Activated CD4-positive, alpha-beta T cell treated with anti-CD3 and anti-CD28 coated beads, Interleukin-2, amount 10 ng/mL, durations not matched to agents 24 days and 14 days (primary cell): ENCODE results near the gene PLPP3. TPM values are rescaled to one million over a fixed set of nuclear protein-coding genes. Genes with fewer than 3 reads are reported as not detected.

ENCODE experiments used
- DNase-seq: peaks from one replicate; pipeline ENCODE4 v3.0.0; 2022
- H3K27ac Mint-ChIP-seq: one replicate; pipeline ENCODE4 v1.8.0; 2022; ENCODE audit warnings: mild to moderate bottlenecking, mixed read lengths
- H3K27me3 Mint-ChIP-seq: one replicate; pipeline ENCODE4 v1.8.0; 2022; ENCODE audit warnings: mixed read lengths
- H3K36me3 Mint-ChIP-seq: one replicate; pipeline ENCODE4 v1.8.0; 2022; ENCODE audit warnings: low read depth, mild to moderate bottlenecking, mixed read lengths
- H3K4me1 Mint-ChIP-seq: one replicate; pipeline ENCODE4 v1.8.0; 2021; ENCODE audit warnings: mixed read lengths
- H3K4me3 Mint-ChIP-seq: one replicate; pipeline ENCODE4 v1.8.0; 2022; ENCODE audit warnings: mild to moderate bottlenecking, moderate library complexity, mixed read lengths
- H3K9me3 Mint-ChIP-seq: one replicate; pipeline ENCODE4 v1.8.0; 2021; ENCODE audit warnings: mixed read lengths
- intact Hi-C: fragments of 100-400 bp; cut with micrococcal nuclease; formaldehyde crosslinking; loops from one replicate; pipeline ENCODE4 v1.15.1; 2023
- total RNA-seq: library from RNA; stranded (reverse); gene quantifications from 2 replicates; pipeline ENCODE4 v1.2.3, GENCODE V29; 2022

PLPP3 gene
- total RNA-seq, 1 donor from 2014 or later, result not detected

DNA sequence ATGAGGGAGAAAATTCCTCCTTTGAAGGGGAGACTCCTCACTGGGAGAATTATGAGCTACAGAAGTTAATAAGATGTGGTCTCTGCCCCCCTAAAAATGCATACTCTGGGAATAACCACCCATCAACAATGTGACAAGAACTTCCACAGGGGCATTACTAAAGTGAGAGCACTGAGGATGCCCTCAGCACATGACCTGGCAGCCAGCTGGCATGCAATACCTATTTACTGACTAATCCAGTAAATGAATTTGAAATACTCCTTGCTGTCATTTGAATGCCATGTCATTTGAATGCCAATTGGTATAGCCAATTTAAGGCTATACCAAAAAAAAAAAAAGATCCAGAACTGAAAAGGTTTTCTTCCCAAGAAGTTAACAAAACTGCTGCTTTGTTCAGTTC, 30.8 kb downstream of the PLPP3 start:
- intact Hi-C loops, result no loop called here
- no peaks in the 10 kb centered on the region for H3K9me3 Mint-ChIP-seq
- no peak for DNase-seq
- no peaks in the 10 kb centered on the region for H3K36me3 Mint-ChIP-seq
- H3K27me3 Mint-ChIP-seq, result no peaks in the 10 kb centered on the region
- no peak overlapping the region for H3K27ac Mint-ChIP-seq
- H3K4me1 Mint-ChIP-seq, result no peaks in the 10 kb centered on the region
- H3K4me3 Mint-ChIP-seq, result no peak overlapping the region

DNA sequence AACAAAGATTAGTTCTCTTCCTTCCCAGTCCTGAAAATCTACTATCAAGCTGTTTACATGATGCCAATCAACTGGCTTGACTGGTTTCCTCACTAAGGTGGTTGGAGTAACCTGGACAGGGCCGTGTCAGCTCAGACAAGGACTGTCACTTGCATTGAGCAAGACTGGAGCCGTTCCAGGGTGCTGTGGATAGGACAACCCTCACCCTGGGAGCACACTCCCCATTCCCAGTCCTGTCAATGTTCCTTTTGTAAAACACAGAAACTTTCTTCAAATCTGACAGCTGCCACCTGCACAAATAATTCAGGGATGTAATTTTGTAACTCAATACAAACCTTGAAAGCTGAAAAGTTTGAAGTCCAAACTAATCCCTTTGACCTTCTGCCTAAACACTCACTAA, 31.4 kb downstream of the PLPP3 start:
- H3K9me3 Mint-ChIP-seq, result no peaks in the 10 kb centered on the region
- no peak for DNase-seq
- no peak overlapping the region for H3K27ac Mint-ChIP-seq

DNA sequence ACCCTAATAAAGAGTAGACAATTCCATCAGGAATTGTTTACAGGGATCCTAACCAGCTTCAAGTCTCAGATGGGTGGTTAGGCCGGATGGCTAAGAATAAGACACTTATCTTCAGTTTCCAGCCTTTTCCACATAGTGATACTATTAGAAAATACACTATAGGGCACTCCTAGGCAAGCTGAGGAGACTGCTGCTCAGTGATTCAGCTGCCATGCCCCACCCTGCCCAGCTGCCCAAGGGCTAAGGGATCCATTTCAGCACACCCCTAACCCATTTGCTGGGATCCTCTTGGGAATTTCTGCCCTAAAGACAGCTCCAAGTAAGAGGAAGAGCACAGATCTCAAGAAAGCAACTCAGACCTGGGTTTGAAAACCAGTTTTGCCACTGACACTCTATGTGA, 31.9 kb downstream of the PLPP3 start:
- H3K4me3 Mint-ChIP-seq, result no peak overlapping the region
- H3K27me3 Mint-ChIP-seq, result no peaks in the 10 kb centered on the region
- DNase-seq, result no peak
- intact Hi-C loops, result no loop called here
- no peaks in the 10 kb centered on the region for H3K4me1 Mint-ChIP-seq
- no peaks in the 10 kb centered on the region for H3K36me3 Mint-ChIP-seq
- no peak overlapping the region for H3K27ac Mint-ChIP-seq
- H3K9me3 Mint-ChIP-seq, result no peaks in the 10 kb centered on the region

More for the DNA sequence above, 31.4 kb downstream of the PLPP3 start:
- no peak overlapping the region for H3K4me3 Mint-ChIP-seq
- no peaks in the 10 kb centered on the region for H3K27me3 Mint-ChIP-seq
- H3K36me3 Mint-ChIP-seq, result no peaks in the 10 kb centered on the region
- intact Hi-C loops, result no loop called here
- no peaks in the 10 kb centered on the region for H3K4me1 Mint-ChIP-seq

DNA sequence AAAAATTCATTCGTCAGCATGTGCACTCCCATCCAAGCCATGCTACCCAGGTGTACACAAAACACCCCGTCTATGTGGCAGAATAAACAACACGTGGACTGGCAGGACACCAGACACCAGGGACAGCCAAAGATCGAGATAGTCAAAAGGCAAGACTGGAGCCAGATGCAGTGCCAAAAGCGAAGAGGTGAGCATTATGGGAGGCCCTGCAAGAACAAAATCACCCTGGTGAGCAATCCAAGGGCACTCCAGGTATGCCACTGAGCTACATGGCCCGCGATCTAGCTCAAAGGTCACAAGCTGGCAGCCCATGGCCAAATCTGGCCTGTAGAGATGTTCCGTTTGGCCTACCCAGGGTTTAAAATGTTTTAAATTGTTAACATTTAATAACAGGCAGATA, 33.7 kb downstream of the PLPP3 start:
- Mint-ChIP-seq H3K36me3 (no peaks in the 10 kb centered on the region), H3K4me3 (no peak overlapping the region), H3K4me1 (no peaks in the 10 kb centered on the region), H3K27ac (no peak overlapping the region), H3K9me3 (no peaks in the 10 kb centered on the region), H3K27me3 (no peaks in the 10 kb centered on the region)
- intact Hi-C loops, result no loop called here
- no peak for DNase-seq

DNA sequence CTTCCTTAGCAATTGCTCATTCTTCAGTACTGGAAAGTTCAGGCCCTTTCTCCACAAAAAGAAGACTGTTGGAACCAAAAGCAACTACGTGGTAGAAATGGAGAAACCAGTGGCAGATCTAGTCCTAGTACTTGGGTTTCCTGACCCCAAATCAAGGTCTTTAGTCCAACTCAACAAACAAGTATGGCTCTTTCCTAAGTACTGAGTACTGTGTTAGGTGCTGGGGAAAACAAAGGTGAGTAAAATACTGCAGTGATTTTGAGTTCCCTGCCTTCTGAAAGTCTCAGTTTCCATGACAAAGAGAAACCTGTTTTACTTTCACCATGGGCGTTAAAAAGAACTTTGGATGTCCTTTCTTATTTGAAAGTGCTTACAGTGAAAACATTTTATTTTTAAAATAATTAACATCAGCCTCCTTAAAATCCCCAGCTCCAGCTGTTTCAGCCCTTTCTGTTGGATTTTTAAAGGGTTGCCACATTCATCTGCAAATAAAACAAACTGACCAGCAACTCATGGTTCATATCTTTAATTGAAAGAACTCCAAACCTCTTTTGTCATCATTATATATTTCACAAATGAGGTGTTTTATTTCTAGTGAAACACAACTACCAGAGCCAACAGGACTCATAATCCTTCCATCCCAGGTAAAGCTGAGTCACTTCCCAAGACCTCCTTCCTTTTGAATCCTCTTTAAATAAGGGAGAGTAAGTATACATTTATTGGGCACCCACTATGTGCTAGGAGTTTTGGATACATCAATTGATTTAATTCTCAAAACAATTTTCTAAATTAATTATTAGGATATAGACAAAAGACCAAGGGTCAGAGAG, 35.4 kb downstream of the PLPP3 start:
- H3K36me3 Mint-ChIP-seq, result no peaks in the 10 kb centered on the region
- no peak for DNase-seq
- no peaks in the 10 kb centered on the region for H3K9me3 Mint-ChIP-seq
- H3K4me3 Mint-ChIP-seq, result no peak overlapping the region
- no peak overlapping the region for H3K27ac Mint-ChIP-seq
- no peaks in the 10 kb centered on the region for H3K4me1 Mint-ChIP-seq
- H3K27me3 Mint-ChIP-seq, result no peaks in the 10 kb centered on the region
- intact Hi-C loops, result no loop called here

DNA sequence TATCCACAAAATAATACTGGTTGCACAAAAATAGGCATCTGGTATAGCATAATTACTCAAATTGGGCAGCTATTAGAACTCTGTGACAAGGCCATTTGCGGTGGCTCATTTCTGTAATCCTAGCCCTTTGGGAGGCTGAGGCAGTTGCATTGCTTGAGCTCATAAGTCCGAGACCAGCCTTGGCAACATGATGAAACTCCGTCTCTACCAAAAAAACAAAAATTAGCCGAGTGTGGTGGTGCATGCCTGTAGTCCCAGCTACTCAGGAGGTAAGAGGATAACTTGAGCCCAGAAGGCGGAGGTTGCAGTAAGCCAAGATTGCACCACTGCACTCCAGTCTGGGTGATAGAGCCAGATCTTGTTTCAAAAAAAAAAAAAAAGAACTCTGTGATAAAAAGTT, 36.7 kb downstream of the PLPP3 start:
- Mint-ChIP-seq H3K9me3 (no peaks in the 10 kb centered on the region), H3K36me3 (no peaks in the 10 kb centered on the region)
- intact Hi-C loops, result no loop called here

DNA sequence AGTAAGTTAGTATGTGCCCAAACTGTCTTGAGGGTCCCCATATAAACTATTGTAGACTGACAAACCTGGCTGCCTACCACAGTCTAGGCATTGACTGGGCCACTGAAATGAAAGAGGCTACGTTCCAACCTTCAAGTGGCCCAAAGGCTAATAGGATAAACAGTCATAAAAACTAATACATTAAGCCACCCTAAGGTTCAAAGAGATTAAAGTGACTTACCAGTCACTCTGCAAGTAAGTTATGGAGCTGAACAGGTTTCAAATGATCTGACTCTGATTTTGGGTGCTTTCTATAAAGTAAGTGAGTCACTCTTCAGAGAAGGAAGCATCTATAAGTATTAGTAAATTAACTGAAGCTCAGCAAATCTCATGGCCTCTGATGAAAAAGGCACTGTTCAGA, 38.0 kb downstream of the PLPP3 start:
- Mint-ChIP-seq H3K27ac (no peak overlapping the region), H3K27me3 (no peaks in the 10 kb centered on the region), H3K4me1 (no peaks in the 10 kb centered on the region), H3K9me3 (no peaks in the 10 kb centered on the region), H3K36me3 (no peaks in the 10 kb centered on the region), H3K4me3 (no peak overlapping the region)
- intact Hi-C loops, result no loop called here
- DNase-seq, result no peak

More for the DNA sequence above, 36.7 kb downstream of the PLPP3 start:
- H3K27me3 Mint-ChIP-seq, result no peaks in the 10 kb centered on the region
- no peak overlapping the region for H3K27ac Mint-ChIP-seq
- H3K4me3 Mint-ChIP-seq, result no peak overlapping the region
- DNase-seq, result no peak
- no peaks in the 10 kb centered on the region for H3K4me1 Mint-ChIP-seq

DNA sequence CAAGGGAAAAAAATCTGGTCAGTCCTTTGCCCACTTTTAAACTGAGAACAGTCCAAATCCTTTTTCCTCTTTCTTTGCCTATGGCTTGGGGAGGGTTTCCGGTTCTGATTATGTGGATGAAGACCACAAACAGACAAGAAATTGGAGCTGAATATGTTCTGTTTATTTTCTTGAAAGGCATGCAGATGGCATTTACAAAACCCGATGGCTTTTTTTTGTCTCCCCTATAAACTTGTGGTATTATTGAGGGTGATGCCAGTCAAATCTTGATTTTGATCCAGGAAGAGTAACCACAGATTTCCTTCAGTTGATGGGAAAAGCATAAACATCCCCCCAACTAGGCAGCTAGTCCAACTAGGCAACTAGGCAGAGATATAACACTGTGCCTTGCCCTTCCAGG, 38.9 kb downstream of the PLPP3 start:
- DNase-seq, result no peak
- H3K27me3 Mint-ChIP-seq, result no peaks in the 10 kb centered on the region
- H3K27ac Mint-ChIP-seq, result no peak overlapping the region
- H3K4me1 Mint-ChIP-seq, result no peaks in the 10 kb centered on the region
- intact Hi-C loops, result no loop called here
- H3K36me3 Mint-ChIP-seq, result no peaks in the 10 kb centered on the region
- H3K4me3 Mint-ChIP-seq, result no peak overlapping the region
- no peaks in the 10 kb centered on the region for H3K9me3 Mint-ChIP-seq

DNA sequence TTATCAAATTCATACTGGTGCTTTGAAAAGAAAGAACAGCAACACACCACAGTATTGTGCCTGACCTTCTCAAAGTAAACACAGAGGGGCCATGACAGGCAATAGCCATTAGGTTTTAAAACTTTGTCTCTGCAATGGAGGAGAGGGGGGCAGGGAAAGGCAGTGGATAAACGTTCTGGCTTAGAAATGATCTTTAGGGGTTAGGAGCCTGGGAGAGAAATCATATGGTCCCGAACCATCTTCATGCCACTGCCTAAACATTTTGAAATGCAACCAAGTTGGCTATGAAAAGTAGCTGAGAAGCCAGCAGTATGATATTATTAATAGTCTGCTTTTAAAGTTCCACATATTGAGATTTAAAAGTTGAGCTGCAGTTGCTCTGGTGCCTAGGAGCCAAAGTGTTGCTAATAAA, 39.8 kb downstream of the PLPP3 start:
- Mint-ChIP-seq H3K9me3 (no peaks in the 10 kb centered on the region), H3K36me3 (no peaks in the 10 kb centered on the region), H3K4me3 (no peak overlapping the region), H3K4me1 (no peaks in the 10 kb centered on the region), H3K27me3 (no peaks in the 10 kb centered on the region), H3K27ac (no peak overlapping the region)
- intact Hi-C loops, result no loop called here
- DNase-seq, result no peak

DNA sequence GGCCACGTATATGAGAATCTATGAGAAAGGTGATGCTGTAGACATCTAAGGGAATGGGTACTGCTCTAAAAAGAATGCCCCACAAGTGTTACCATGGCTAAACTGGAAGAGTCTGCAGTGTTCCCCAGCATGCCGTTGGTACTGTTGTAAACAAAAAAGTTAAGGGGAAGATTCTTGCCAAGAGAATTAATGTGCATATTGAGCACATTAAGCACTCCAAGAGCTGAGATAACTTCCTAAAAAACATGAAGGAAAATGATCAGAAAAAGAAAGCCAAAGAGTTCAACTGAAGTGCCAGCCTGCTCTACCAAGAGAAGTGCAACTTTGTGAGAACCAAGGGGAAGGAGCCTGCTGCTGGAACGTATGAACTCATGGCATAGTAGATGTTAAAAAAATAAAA, 40.8 kb downstream of the PLPP3 start:
- no peak overlapping the region for H3K27ac Mint-ChIP-seq
- intact Hi-C loops, result no loop called here
- H3K9me3 Mint-ChIP-seq, result no peaks in the 10 kb centered on the region
- DNase-seq, result no peak
- H3K27me3 Mint-ChIP-seq, result no peaks in the 10 kb centered on the region
- no peaks in the 10 kb centered on the region for H3K36me3 Mint-ChIP-seq
- H3K4me1 Mint-ChIP-seq, result no peaks in the 10 kb centered on the region
- no peak overlapping the region for H3K4me3 Mint-ChIP-seq

DNA sequence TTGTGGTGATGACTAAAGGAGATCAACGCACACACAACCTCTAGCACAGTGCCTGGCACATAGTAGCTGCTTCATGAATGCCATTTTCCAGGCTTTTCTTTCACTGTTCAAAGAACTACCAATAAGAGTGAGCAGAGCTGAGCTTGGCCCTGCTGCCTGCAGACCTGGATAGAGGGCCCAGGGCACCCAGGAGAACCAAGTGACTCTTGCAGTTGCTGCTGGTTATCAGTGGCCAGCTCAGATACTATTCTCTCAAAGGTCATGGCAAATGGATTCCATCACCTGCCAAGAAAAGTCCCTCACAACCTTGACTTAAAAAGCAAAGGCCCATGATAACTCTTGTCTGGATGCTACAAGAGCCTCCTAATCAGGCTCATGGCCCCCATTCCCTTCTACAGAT, 41.7 kb downstream of the PLPP3 start:
- Mint-ChIP-seq H3K4me3 (no peak overlapping the region), H3K4me1 (no peaks in the 10 kb centered on the region), H3K27me3 (no peaks in the 10 kb centered on the region), H3K36me3 (no peaks in the 10 kb centered on the region), H3K9me3 (no peaks in the 10 kb centered on the region), H3K27ac (no peak overlapping the region)
- intact Hi-C loops, result no loop called here
- no peak for DNase-seq

DNA sequence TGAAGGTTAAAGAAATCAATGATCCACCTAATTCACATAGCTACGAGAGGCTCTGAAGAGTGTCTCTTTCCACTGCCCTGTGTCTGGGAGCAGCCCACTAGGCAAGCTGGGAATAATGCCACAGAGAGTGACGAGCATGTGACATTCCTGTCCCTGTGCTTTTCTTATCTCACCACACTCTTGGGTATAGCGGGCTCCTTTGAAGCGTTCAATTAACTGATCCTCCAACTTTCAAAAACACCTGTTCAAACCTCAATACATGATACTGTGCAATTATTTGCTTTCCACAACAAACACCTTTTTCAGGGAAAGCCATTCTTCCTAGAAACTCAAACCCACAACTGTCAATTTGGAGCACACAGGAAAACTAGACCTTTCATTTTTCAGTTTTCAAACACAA, 43.4 kb downstream of the PLPP3 start:
- no peaks in the 10 kb centered on the region for H3K4me1 Mint-ChIP-seq
- no peaks in the 10 kb centered on the region for H3K36me3 Mint-ChIP-seq
- H3K27me3 Mint-ChIP-seq, result no peaks in the 10 kb centered on the region
- no peaks in the 10 kb centered on the region for H3K9me3 Mint-ChIP-seq
- intact Hi-C loops, result no loop called here
- no peak overlapping the region for H3K27ac Mint-ChIP-seq
- no peak for DNase-seq
- no peak overlapping the region for H3K4me3 Mint-ChIP-seq

DNA sequence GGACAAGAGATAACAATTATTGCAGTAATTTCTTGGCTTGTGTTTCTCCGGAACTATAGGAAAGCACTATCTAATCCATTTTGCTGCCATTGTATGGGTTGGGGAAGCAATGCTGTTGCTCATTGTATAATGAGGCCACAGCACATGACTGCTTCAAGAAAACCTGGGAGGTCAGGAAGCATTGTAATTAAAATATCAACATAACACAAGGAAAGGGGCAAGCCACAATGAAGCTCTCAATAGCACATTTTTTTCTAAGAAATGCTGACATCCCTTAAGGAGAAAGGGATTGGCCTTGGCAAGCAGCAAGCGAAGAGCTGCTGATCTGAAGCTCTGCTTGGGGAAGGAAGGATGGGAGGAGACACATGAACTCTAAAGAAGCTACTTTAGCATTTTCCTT, 44.0 kb downstream of the PLPP3 start:
- intact Hi-C loops, result no loop called here
- no peaks in the 10 kb centered on the region for H3K9me3 Mint-ChIP-seq
- no peak for DNase-seq
- no peaks in the 10 kb centered on the region for H3K4me1 Mint-ChIP-seq
- H3K27me3 Mint-ChIP-seq, result no peaks in the 10 kb centered on the region
- H3K4me3 Mint-ChIP-seq, result no peak overlapping the region
- no peak overlapping the region for H3K27ac Mint-ChIP-seq
- no peaks in the 10 kb centered on the region for H3K36me3 Mint-ChIP-seq

DNA sequence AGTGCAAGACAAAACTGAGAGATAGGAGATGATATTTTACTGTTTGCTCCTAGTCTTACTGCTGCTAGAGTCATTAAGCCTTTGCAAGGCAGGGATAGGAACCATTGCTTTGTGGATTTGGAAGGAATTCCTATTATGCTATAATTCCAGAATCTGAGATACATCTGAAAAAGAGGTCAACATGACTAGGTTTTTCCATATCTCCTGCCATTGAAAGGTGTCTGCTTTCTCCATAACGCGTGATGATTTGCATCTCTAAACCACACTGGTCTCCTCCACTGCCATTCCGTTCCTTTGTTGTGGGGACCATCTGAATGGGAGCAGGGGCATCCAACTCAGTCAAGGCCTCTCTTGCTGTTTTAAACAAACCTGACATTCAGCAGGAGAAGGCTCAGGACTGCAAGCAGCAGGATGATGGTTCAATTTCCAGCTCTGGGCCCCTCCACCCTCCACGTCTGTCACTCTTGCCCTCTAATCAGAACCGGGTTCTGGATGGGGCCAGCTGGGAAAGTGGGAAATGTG, 45.2 kb downstream of the PLPP3 start:
- Mint-ChIP-seq H3K9me3 (no peaks in the 10 kb centered on the region), H3K4me3 (no peak overlapping the region), H3K27ac (no peak overlapping the region), H3K4me1 (no peaks in the 10 kb centered on the region), H3K27me3 (no peaks in the 10 kb centered on the region), H3K36me3 (no peaks in the 10 kb centered on the region)
- DNase-seq, result no peak
- intact Hi-C loops, result no loop called here

DNA sequence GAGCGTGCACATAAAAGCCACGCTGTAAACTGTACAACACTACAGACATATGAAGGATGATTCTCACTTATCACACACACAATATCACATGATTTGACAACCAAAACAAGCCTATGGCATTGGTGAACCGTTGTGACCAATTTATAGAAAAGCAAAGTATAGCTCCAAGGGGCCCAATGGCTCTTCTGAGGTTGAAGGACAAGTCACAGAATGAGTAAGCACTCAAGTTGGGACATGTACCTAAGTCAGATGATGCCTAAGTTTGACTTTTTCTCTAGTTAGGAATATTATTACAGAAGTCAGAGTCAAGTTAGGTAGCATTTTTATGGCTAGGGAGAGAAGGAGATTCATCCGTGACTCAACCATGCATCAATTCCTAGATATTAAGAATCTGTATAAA, 45.7 kb downstream of the PLPP3 start:
- Mint-ChIP-seq H3K4me3 (no peak overlapping the region), H3K4me1 (no peaks in the 10 kb centered on the region), H3K27me3 (no peaks in the 10 kb centered on the region), H3K36me3 (no peaks in the 10 kb centered on the region), H3K27ac (no peak overlapping the region), H3K9me3 (no peaks in the 10 kb centered on the region)
- intact Hi-C loops, result no loop called here
- DNase-seq, result no peak
